ENCODE data around the gene LIFR.
A peak's percentile ranks its signal among the peaks of the same experiment; 100 is the strongest.
"Not testable (repeated sequence)": the region's sequence is repeated elsewhere in the genome, so short reads cannot be mapped to it uniquely, and the experiment has no call there.

Gene LIFR

GRCh38 chr5:38531518-38531917 lies 24.9 kb downstream of the LIFR start:
- DNase-seq: no peak
- intact Hi-C loops (cut with DNase I): no loop called here

GRCh38 chr5:38529955-38530646 lies 26.3 kb downstream of the LIFR start:
- DNase-seq: peak in 37 of 42 donors; percentile 32 to 77 (median 50)
- intact Hi-C loops (cut with DNase I): no loop called here

GRCh38 chr5:38528162-38528703 lies 28.2 kb downstream of the LIFR start:
- no peak for DNase-seq
- intact Hi-C loops (cut with DNase I): no loop called here

- intact Hi-C loops (cut with DNase I): no loop called here
- no peak for DNase-seq
These were observed 29.0 kb downstream of the LIFR start for GRCh38 chr5:38527475-38527874.

GRCh38 chr5:38524022-38524421 lies 32.4 kb downstream of the LIFR start:
- intact Hi-C loops (cut with DNase I): no loop called here
- no peak for DNase-seq

GRCh38 chr5:38519476-38519875 lies 37.0 kb downstream of the LIFR start:
- intact Hi-C loops (cut with DNase I): no loop called here
- DNase-seq: no peak

- no peak for DNase-seq
These were observed 38.1 kb downstream of the LIFR start for GRCh38 chr5:38518341-38518740.

GRCh38 chr5:38516649-38517048 lies 39.8 kb downstream of the LIFR start:
- DNase-seq; intact Hi-C loops (cut with DNase I): not testable (repeated sequence)

More at GRCh38 chr5:38518341-38518740, 38.1 kb downstream of the LIFR start:
- intact Hi-C loops (cut with DNase I): no loop called here

- DNase-seq: peak in 1 of 42 donors; percentile 23
- intact Hi-C loops (cut with DNase I): no loop called here
These were observed 40.8 kb downstream of the LIFR start for GRCh38 chr5:38515646-38516045.

- intact Hi-C loops (cut with DNase I): no loop called here
- DNase-seq: no peak
These were observed 41.4 kb downstream of the LIFR start for GRCh38 chr5:38515092-38515491.

- no peak for DNase-seq
- intact Hi-C loops (cut with DNase I): no loop called here
These were observed 47.3 kb downstream of the LIFR start for GRCh38 chr5:38509185-38509584.

- intact Hi-C loops (cut with DNase I): no loop called here
- DNase-seq: no peak
These were observed 50.1 kb downstream of the LIFR start for GRCh38 chr5:38506302-38506701.

GRCh38 chr5:38500573-38501260 lies 55.7 kb downstream of the LIFR start:
- DNase-seq: no peak
- intact Hi-C loops (cut with DNase I): no loop called here

- intact Hi-C loops (cut with DNase I): no loop called here
- peak in 4 of 42 donors; percentile 26 to 42 (median 36) for DNase-seq
These were observed 58.5 kb downstream of the LIFR start for GRCh38 chr5:38497946-38498345.

- intact Hi-C loops (cut with DNase I): no loop called here
- DNase-seq: no peak
These were observed 61.7 kb downstream of the LIFR start for GRCh38 chr5:38494763-38495162.

- no peak for DNase-seq
- intact Hi-C loops (cut with DNase I): no loop called here
These were observed 62.3 kb downstream of the LIFR start for GRCh38 chr5:38494175-38494574.

- intact Hi-C loops (cut with DNase I): no loop called here
- DNase-seq: no peak
These were observed 72.5 kb downstream of the LIFR start for GRCh38 chr5:38483805-38484398.

- intact Hi-C loops (cut with DNase I): no loop called here
These were observed 77.0 kb downstream of the LIFR start for GRCh38 chr5:38479315-38479904.

GRCh38 chr5:38478878-38479277 lies 77.6 kb downstream of the LIFR start:
- intact Hi-C loops (cut with DNase I): no loop called here
- DNase-seq: no peak

More at GRCh38 chr5:38479315-38479904, 77.0 kb downstream of the LIFR start:
- DNase-seq: no peak

GRCh38 chr5:38478166-38478565 lies 78.3 kb downstream of the LIFR start:
- intact Hi-C loops (cut with DNase I): no loop called here
- no peak for DNase-seq

All from head of caudate nucleus (tissue), 42 donors.